ENCODE results near the gene MCEMP1.
A peak's percentile ranks its signal among the peaks of the same experiment; 100 is the strongest.

The MCEMP1 gene

GRCh38 chr19:7645656-7646425 is 31.0 kb upstream of the MCEMP1 start:
- Histone ChIP-seq H3K27ac (peak overlapping the region in 9 of 11 experiments; percentile 27 to 81 (median 58); a peak in 16 of 22 replicates), H3K4me3 (peak overlapping the region in 1 of 10 experiments; percentile 26; a peak in 2 of 20 replicates), H3K9me3 (replicated peaks in 1 of 11) (peaks cover 0 to 14% (median 0%) of the 10 kb centered on the region in 11 experiments; a peak in 3 of 22 replicates), H3K36me3 (peaks cover 18 to 70% (median 53%) of the 10 kb centered on the region in 11 experiments; a peak in 19 of 22 replicates), H3K4me1 (peaks cover 0 to 35% (median 23%) of the 10 kb centered on the region in 10 experiments; a peak in 14 of 20 replicates), H3K4me2 (peak overlapping the region in 8 of 11 experiments; percentile 31 to 83 (median 71); a peak in 16 of 22 replicates), H4K20me1 (peaks cover 0 to 16% (median 0%) of the 10 kb centered on the region in 11 experiments; a peak in 8 of 22 replicates), H3K9ac (peak overlapping the region in 9 of 11 experiments; percentile 27 to 71 (median 58); a peak in 14 of 22 replicates), H3K27me3 (peaks cover 0 to 1% (median 0%) of the 10 kb centered on the region in 11 experiments; a peak in 1 of 22 replicates)
- TF ChIP-seq Cebpa-rat (IDR thresholded peaks at IDR 0.05): no peak

DNA sequence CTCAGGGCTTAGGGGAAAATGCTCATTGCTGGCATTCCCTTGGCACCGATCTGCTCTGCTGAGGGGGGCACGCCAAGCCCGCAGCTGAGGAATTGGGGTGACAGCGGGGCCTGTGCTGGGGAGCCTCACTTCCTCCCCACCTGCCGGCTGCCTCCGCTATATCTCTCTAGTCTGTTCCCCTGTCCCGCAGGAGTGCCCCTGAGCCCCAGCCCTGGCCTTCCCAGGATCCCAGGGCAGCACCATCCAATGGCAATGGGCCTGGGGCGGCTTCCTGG is 30.5 kb upstream of the MCEMP1 start:
- Histone ChIP-seq H4K20me1 (peaks cover 0 to 10% (median 0%) of the 10 kb centered on the region in 11 experiments; a peak in 6 of 22 replicates), H3K36me3 (peaks cover 18 to 65% (median 48%) of the 10 kb centered on the region in 11 experiments; a peak in 19 of 22 replicates), H3K27me3 (peaks cover 0 to 6% (median 0%) of the 10 kb centered on the region in 11 experiments; a peak in 2 of 22 replicates), H3K9me3 (replicated peaks in 1 of 11) (peaks cover 0 to 14% (median 0%) of the 10 kb centered on the region in 11 experiments; a peak in 3 of 22 replicates), H3K9ac (peak overlapping the region in 7 of 11 experiments; percentile 8 to 71 (median 48); a peak in 8 of 22 replicates), H3K4me2 (peak overlapping the region in 6 of 11 experiments; percentile 49 to 83 (median 78); a peak in 9 of 22 replicates), H3K27ac (peak overlapping the region in 8 of 11 experiments; percentile 27 to 81 (median 60); a peak in 14 of 22 replicates), H3K4me1 (peaks cover 0 to 35% (median 23%) of the 10 kb centered on the region in 10 experiments; a peak in 15 of 20 replicates), H3K4me3 (no peak overlapping the region; a peak in 1 of 20 replicates)
- no peak for TF ChIP-seq Cebpa-rat (IDR thresholded peaks at IDR 0.05)

GRCh38 chr19:7647156-7647555 is 29.7 kb upstream of the MCEMP1 start:
- peaks cover under 1 to 40% (median 24%) of the 10 kb centered on the region in 10 experiments for H3K4me1 ChIP-seq
- peaks cover 0 to 6% (median 0%) of the 10 kb centered on the region in 11 experiments; a peak in 2 of 22 replicates for H3K27me3 ChIP-seq
- H3K9ac ChIP-seq: no peak overlapping the region
- peaks cover 18 to 59% (median 45%) of the 10 kb centered on the region in 11 experiments; a peak in 19 of 22 replicates for H3K36me3 ChIP-seq
- H3K4me2 ChIP-seq: peak overlapping the region in 1 of 11 experiments; percentile 83; a peak in 1 of 22 replicates
- H3K9me3 ChIP-seq (replicated peaks in 1 of 11): peaks cover 0 to 14% (median 0%) of the 10 kb centered on the region in 11 experiments; a peak in 3 of 22 replicates
- no peak overlapping the region for H3K4me3 ChIP-seq
- peaks cover 0 to 8% (median 0%) of the 10 kb centered on the region in 11 experiments; a peak in 2 of 22 replicates for H4K20me1 ChIP-seq
- TF ChIP-seq Cebpa-rat (IDR thresholded peaks at IDR 0.05): no peak
- peak overlapping the region in 2 of 11 experiments; percentile 75 to 81; a peak in 4 of 22 replicates for H3K27ac ChIP-seq

- Histone ChIP-seq H3K27me3 (peaks cover 0 to 6% (median 0%) of the 10 kb centered on the region in 11 experiments; a peak in 2 of 22 replicates), H3K9ac (no peak overlapping the region), H3K4me2 (no peak overlapping the region), H3K27ac (no peak overlapping the region), H3K36me3 (peaks cover 12 to 49% (median 37%) of the 10 kb centered on the region in 11 experiments; a peak in 19 of 22 replicates), H3K9me3 (replicated peaks in 1 of 11) (peaks cover 0 to 11% (median 0%) of the 10 kb centered on the region in 11 experiments; a peak in 3 of 22 replicates), H3K4me3 (no peak overlapping the region), H4K20me1 (peaks cover 0 to 8% (median 0%) of the 10 kb centered on the region in 11 experiments; a peak in 1 of 22 replicates), H3K4me1 (peaks cover 12 to 53% (median 35%) of the 10 kb centered on the region in 10 experiments)
- no peak for TF ChIP-seq Cebpa-rat (IDR thresholded peaks at IDR 0.05)
Observed at GRCh38 chr19:7648265-7649014, 28.4 kb upstream of the MCEMP1 start.

DNA sequence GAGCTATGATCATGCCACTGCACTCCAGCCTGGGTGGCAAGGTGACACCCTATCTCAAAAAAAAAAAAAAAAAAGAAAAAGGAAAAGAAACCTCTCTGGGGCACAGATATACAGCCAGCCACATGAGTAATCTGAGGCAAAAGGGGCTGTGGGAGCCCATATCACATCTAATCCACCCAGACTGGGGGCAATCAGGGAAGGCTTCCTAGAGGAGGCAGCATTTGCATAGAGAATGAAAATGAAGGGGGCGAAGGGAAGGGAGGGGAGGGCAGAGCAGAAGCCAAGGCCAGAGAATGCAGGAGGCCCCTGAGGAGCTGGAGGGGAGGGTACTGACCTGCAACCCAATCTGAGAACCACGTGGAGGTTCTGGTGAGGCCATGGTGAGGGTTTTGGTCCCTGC is 26.7 kb upstream of the MCEMP1 start:
- TF ChIP-seq Cebpa-rat (IDR thresholded peaks at IDR 0.05): no peak

GRCh38 chr19:7652061-7652641 is 24.7 kb upstream of the MCEMP1 start:
- peak overlapping the region in 6 of 10 experiments; percentile 9 to 43 (median 28); a peak in 6 of 20 replicates for H3K4me3 ChIP-seq
- peak overlapping the region in 9 of 11 experiments; percentile 31 to 73 (median 62); a peak in 15 of 22 replicates for H3K9ac ChIP-seq
- peak overlapping the region; percentile 67 to 88 (median 76) for H3K4me2 ChIP-seq
- no peaks in the 10 kb centered on the region for H3K9me3 ChIP-seq (replicated peaks in 1 of 11)
- peaks cover 25 to 61% (median 50%) of the 10 kb centered on the region in 10 experiments for H3K4me1 ChIP-seq
- no peaks in the 10 kb centered on the region for H4K20me1 ChIP-seq
- peak in 9 of 11 experiments; percentile 45 to 97 (median 81); a peak in 17 of 22 replicates for TF ChIP-seq Cebpa-rat (IDR thresholded peaks at IDR 0.05)
- H3K27me3 ChIP-seq: peaks cover 0 to 6% (median 0%) of the 10 kb centered on the region in 11 experiments; a peak in 2 of 22 replicates
- H3K36me3 ChIP-seq: peaks cover 3 to 13% (median 5%) of the 10 kb centered on the region in 11 experiments; a peak in 13 of 22 replicates
- H3K27ac ChIP-seq: peak overlapping the region in 10 of 11 experiments; percentile 9 to 81 (median 76); a peak in 19 of 22 replicates

More for the DNA sequence above, 26.7 kb upstream of the MCEMP1 start:
- no peak overlapping the region for H3K4me3 ChIP-seq
- H3K4me2 ChIP-seq: no peak overlapping the region
- peaks cover 12 to 58% (median 40%) of the 10 kb centered on the region in 10 experiments for H3K4me1 ChIP-seq
- H3K36me3 ChIP-seq: peaks cover 7 to 32% (median 22%) of the 10 kb centered on the region in 11 experiments; a peak in 19 of 22 replicates
- no peak overlapping the region; a peak in 1 of 22 replicates for H3K27ac ChIP-seq
- H3K9me3 ChIP-seq (replicated peaks in 1 of 11): no peaks in the 10 kb centered on the region
- no peak overlapping the region for H3K9ac ChIP-seq
- H3K27me3 ChIP-seq: peaks cover 0 to 6% (median 0%) of the 10 kb centered on the region in 11 experiments; a peak in 2 of 22 replicates
- peaks cover 0 to 8% (median 0%) of the 10 kb centered on the region in 11 experiments; a peak in 1 of 22 replicates for H4K20me1 ChIP-seq

DNA sequence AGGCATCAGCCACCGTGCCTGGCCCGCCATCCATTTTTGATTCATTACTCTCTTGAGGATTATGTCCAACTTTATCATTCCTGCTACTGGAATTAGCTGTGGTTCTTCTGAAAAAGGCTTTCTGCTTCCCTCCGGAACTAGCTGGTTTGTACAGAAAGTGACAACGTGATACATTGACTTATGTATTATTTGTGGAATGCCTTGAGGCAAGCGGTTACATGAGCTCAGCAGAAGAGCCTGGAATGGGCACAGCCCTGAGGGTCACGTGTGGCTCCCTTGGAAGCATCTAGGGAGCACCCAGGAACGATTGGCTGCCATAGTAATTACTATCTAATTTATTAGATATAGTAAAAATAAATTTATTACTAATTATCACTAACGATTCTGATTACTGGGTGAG is 22.5 kb upstream of the MCEMP1 start:
- Histone ChIP-seq H3K27ac (peak overlapping the region in 7 of 11 experiments; percentile 32 to 81 (median 77); a peak in 9 of 22 replicates), H4K20me1 (no peaks in the 10 kb centered on the region), H3K27me3 (peaks cover 0 to 6% (median 0%) of the 10 kb centered on the region in 11 experiments; a peak in 2 of 22 replicates), H3K4me1 (peaks cover 42 to 82% (median 71%) of the 10 kb centered on the region in 10 experiments), H3K36me3 (no peaks in the 10 kb centered on the region), H3K9ac (no peak overlapping the region), H3K4me3 (no peak overlapping the region), H3K9me3 (replicated peaks in 1 of 11) (no peaks in the 10 kb centered on the region), H3K4me2 (peak overlapping the region in 4 of 11 experiments; percentile 73 to 88 (median 84); a peak in 5 of 22 replicates)
- no peak for TF ChIP-seq Cebpa-rat (IDR thresholded peaks at IDR 0.05)

Measured in BLaER1 treated with 17β-estradiol and CSF1 and Interleukin-3, amounts not matched to agents 10 nM and 100 nM (cell line).